HG03575 (cell line): ENCODE data around the gene GALNT2.

Experiments
- ATAC-seq: cut with Tn5 transposase; IDR thresholded peaks from one replicate; pipeline ENCODE4 v1.9.1; 2021; ENCODE audit not compliant: unreplicated experiment, insufficient number of reproducible peaks, low FRiP score; ENCODE audit errors: extremely low read depth

GALNT2 gene

DNA sequence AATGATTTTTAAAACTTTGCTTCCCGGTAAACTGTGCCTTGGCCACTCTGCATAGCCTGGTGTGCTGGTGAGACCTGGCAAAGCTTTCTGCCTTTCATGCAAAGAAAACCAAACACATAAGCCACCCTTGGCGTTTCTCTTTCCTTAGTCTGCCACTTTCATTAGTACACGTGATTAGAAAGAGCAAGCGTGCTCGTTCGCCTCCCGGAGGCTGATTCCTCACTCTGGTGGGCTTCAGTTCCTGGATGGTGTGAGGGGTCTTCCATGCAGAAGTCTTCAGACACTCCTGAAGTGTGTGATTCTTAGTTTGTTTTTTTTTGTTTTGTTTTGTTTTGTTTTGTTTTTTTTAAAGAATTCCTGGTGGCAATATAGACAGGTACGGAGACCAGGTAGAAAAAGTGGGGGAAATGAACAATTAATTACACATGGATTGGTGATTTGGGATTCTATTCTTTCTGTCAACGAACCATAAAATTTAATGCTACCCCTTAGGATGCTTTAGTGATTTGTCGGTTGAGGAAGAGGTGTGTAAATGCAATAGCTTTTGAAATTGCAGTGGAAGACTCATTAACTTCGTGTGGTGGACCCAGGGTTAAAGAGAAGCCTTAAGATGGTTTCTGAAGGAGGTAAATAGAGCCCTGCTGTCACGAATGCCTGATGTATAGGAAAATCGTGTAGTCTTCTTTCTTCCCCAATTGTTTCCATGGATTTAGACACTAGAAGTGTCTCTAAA lies 2.1 kb downstream of the GALNT2 start:
- ATAC-seq, result no peak

GRCh38 chr1:230069796-230070195 lies 2.8 kb downstream of the GALNT2 start:
- no peak for ATAC-seq

DNA sequence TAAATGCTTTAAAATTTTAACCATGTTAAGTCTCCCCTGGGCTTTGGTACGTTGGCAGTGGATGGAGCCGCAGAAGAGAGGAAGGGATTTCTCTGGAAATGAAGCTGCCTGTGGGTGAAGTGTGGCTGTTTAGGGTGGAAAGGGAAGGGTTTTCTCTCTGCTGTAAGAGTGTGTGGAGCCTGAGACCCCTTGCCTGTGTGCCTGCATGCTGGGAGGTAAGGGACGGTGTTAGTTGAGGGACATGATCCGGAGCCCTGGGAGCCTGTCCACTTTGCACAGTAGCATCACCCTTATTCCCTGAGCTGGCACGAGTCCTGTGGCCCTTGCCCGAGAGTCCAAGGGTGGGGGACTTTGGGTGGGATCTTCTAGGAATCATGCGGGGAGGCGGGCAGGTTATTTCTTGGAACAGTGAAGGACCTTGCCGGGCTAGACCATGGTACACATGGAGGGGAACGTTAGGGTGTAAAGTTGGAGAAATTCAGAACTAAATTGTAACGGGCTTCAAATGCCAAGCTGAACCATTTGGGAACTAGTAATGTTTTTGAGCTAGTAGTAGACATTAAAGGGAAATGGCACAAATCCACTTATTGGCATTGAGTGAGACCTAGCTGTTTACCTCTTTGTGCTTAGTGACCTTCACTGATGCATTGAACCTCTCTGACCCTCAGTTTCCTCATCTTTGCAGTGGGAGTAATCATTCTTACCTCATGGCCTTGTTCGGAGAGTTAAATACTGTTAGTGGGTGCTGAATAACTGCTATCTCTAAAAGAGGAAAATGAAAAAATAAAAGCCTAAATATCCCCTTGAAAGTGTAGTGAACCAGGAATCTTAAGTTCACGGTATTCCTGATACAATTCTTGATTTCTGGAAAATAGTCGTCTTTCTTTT lies 3.5 kb downstream of the GALNT2 start:
- no peak for ATAC-seq

DNA sequence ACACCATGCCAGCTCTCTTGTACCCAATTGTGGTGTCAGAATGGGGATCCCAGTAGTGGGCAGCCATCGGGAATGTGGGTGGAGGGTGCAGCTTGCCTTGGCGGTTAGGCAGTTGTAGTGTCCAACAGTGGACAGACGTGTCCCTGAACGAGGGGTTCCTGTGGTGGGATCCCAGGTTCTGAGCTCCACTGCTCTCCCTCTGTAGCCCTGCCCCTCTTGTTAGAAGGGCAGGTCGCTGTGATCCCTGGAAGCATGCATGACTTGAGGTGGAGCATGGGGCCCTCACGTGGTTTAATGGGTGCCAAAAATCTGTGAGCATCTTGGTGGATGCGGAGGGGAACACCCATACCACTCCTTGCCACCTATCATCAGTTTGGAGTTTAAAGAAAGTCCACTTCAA lies 4.3 kb downstream of the GALNT2 start:
- no peak for ATAC-seq

DNA sequence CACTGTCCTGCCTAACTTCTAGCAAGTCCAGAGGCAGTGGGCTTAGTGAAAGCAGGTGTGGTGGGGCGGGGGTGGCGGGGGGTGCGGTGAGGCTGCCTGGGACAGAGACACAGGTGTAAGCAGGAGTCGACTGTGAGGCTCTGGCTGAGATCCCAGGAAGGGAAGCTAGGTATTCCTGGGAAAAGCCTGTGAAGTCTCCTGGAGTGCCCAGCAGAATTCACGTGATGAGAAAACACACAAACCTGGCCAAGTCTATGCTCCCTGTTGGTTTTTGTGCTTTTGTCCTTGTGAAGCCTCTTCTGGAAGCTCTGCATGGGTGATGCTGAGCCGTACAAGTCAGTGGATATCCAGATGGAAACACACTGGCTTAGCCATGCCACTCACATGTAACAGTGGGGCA lies 5.3 kb downstream of the GALNT2 start:
- no peak for ATAC-seq

DNA sequence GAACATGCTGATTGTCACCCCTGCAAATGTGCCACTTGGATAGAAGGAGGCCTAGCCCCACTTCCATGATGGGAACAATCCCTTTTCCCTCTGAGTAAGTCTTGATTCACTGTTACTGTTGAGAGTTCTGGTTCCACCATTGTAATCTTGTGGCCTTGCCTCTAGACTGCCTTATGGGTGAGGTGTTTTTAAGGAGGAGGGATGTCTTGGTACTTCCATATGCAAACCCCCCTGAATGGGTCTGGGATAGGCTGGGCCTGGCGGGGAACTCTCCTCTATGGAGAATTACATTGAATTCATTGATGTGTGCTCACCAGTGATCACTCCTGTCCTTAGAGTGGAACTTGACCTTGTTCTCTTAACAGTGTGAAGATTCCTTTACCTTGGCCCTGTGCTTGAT lies 5.8 kb downstream of the GALNT2 start:
- ATAC-seq, result no peak

DNA sequence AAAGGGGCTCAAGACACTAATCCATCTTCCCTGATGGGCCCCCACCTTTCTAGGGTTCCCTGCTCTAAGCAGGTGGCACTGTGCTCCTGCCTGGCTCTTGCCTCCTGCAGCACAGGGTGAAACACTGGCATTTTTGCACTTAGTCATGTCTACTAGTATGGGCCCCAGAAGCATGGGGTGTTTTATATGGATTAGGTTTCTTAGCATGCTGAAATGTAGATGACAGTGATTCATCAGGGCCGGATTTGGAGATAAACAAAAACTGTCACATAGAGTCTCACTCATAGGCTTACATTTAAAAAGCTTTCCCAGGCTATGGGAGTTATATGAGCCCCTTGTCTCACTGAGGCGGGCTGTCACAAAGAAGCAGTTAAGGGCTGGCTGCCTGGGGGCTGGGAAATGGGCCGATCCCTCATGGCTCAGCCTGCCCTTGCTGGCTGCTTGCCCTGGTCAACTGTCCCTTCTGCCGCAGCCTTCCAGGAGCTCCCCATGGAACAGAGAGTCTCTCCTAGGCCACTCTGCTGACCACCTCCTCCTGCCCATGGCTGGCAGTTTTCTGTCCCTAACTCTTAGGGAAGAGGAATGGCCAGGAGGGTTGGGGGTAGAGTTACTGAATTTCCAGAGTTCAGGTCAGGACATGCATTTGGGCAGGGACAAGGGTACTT lies 6.5 kb downstream of the GALNT2 start:
- no peak for ATAC-seq

DNA sequence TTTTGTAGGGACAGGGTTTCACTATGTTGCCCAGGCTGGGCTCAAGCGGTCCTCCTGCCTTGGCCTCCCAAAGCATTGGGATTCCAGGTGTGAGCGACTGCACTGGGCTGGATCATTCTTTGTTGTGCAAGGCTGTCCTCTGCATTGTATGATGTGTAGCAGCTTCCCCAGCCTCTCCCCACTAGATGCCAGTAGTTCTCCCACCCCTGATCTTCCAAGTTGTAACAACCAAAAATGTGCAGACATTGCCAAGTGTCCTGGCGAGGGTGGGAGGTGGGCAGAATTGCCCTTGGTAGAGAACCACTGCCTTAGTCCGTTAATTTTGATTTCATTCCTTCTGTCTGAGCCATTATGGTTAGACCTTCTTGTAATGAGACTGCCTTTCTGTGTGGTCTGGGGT lies 7.2 kb downstream of the GALNT2 start:
- ATAC-seq, result no peak

DNA sequence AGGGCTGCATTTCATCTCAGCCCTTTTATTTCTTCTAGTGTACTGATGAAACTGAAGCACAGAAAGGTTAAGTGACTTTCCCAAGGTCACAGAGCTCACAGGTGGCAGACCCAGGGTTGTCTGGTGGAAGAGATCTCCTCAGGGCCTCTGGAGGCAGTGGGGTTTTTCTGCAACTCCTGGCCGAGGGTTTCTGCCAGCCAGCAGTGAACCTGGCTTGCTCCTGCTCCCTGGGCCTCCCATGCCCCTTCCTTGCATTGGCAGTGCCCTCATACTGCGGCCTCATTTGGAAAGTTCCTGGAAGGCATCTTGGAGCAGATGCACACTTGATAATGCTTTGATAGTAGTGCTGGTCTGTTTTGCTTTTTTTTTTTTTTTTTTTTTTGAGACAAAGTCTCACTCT lies 7.7 kb downstream of the GALNT2 start:
- no peak for ATAC-seq

- no peak for ATAC-seq
Observed at GRCh38 chr1:230076121-230076520, 9.1 kb downstream of the GALNT2 start.

- no peak for ATAC-seq
Observed at GRCh38 chr1:230077011-230077410, 10.0 kb downstream of the GALNT2 start.

DNA sequence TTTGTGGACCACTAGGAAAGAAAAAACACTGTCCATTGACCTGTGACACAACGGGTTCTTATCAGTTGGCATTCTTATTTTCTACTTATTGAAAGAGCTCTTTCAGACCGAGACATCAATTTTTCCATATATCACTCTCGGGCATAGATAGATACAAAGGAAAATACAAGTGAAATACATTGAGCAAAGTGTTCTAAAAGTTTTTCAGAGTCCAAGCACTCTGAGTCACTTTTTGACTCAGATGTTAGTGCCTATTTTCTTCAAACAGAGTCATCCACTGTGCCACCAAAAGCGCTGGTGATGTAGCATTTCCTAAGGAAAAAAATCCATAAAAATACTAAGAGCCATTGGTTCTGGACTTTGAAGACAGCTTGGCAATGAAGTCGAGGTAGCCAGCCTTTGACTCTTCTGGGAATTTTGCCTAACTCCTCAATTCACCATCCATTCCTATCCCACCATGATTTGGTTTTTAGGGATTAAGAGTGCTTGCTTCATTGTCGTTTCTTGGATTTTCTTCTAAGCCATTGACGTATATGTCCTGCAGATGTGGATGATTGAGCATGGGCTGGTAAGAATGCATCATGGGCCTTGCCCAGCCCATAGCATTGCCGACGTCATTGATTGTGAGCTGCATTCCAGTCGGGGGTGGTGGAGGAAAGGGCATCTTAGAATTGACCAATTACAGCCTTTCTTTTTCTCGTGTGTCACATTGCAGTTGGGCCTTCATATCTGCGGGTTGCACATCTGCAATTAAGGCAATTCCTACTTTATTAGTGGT lies 10.6 kb downstream of the GALNT2 start:
- no peak for ATAC-seq

GRCh38 chr1:230079199-230080024 lies 12.4 kb downstream of the GALNT2 start:
- ATAC-seq, result no peak

- ATAC-seq, result no peak
Observed at GRCh38 chr1:230080822-230081221, 13.8 kb downstream of the GALNT2 start.

- no peak for ATAC-seq
Observed at GRCh38 chr1:230081751-230082150, 14.7 kb downstream of the GALNT2 start.

DNA sequence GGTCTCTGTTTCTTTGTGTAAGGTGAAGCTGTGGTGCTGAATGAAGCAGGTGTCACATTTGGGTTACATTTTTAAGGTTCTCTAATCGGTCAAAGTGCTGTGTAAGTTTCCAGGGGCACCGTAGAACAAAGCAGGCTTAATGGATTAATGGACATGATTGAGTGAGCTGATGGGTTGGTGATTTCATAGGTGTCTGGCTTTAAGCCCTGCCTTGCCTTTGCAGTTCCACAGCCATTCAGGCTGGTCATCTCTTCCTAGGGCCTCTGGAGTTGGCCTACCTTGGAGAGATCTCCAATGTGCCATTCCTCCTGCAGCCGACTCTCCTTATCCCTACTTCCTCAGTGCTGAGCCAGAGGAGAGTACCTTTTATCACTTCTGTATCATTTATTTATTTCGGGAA lies 15.2 kb downstream of the GALNT2 start:
- ATAC-seq, result no peak

DNA sequence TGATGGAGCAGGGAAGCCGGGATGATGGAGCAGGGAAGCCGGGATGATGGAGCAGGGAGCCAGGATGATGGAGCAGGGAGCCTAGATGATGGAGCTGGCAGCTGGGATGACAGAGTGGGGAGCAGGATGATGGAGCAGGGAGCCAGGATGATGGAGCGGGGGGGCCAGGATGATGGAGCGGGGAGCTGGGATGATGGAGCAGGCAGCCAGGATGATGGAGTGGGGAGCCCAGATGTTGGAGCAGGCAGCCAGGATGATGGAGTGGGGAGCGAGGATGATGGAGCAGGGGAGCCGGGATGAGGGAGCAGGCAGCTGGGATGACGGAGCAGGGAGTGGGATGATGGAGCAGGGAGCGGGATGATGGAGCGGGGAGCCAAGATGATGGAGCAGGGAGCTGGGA lies 16.0 kb downstream of the GALNT2 start:
- no peak for ATAC-seq

- ATAC-seq, result no peak
Observed at GRCh38 chr1:230083746-230084407, 16.8 kb downstream of the GALNT2 start.
